Osteocyte (in vitro differentiated cells): ENCODE data around the gene CARMIL1. TPM values are rescaled to one million over a fixed set of nuclear protein-coding genes. Genes with fewer than 3 reads are reported as not detected.

Source experiments
- DNase-seq: peaks from one replicate; pipeline ENCODE4 v3.0.0; 2021; ENCODE audit warnings: mixed read lengths; ENCODE audit not compliant: unreplicated experiment; ENCODE audit errors: extremely low spot score
- H3K27ac Mint-ChIP-seq: one replicate; pipeline ENCODE4 v1.8.0; 2021; ENCODE audit warnings: mild to moderate bottlenecking, mixed read lengths; ENCODE audit not compliant: unreplicated experiment
- H3K27me3 Mint-ChIP-seq: one replicate; pipeline ENCODE4 v1.8.0; 2021; ENCODE audit warnings: mixed read lengths; ENCODE audit not compliant: unreplicated experiment
- H3K36me3 Mint-ChIP-seq: one replicate; pipeline ENCODE4 v1.8.0; 2021; ENCODE audit warnings: mixed read lengths; ENCODE audit not compliant: unreplicated experiment
- H3K4me1 Mint-ChIP-seq: one replicate; pipeline ENCODE4 v1.8.0; 2021; ENCODE audit warnings: mixed read lengths; ENCODE audit not compliant: unreplicated experiment
- H3K4me3 Mint-ChIP-seq: one replicate; pipeline ENCODE4 v1.8.0; 2021; ENCODE audit warnings: mild to moderate bottlenecking, moderate library complexity, mixed read lengths; ENCODE audit not compliant: unreplicated experiment
- H3K9me3 Mint-ChIP-seq: one replicate; pipeline ENCODE4 v1.8.0; 2021; ENCODE audit warnings: mixed read lengths; ENCODE audit not compliant: unreplicated experiment
- CTCF ChIP-seq: fragments of 200-600 bp; sonication (generic); IDR thresholded peaks from 2 replicates; pipeline ENCODE4 v1.5.0; 2021; ENCODE audit warnings: antibody characterized with exemption, mild to moderate bottlenecking, moderate library complexity
- total RNA-seq: library from RNA; stranded (reverse); gene quantifications from 2 replicates; pipeline ENCODE4 v1.2.1, GENCODE V29; 2021

Gene CARMIL1
- total RNA-seq, 1 donor from 2014 or later, result 14.9 TPM

- Mint-ChIP-seq H3K4me1 (no peaks in the 10 kb centered on the region), H3K27me3 (no peaks in the 10 kb centered on the region), H3K9me3 (no peaks in the 10 kb centered on the region), H3K4me3 (no peak overlapping the region), H3K27ac (no peak overlapping the region), H3K36me3 (peaks cover 2% of the 10 kb centered on the region)
- DNase-seq, result no peak
- no peak for TF ChIP-seq CTCF
These were observed 343.9 kb downstream of the CARMIL1 start for GRCh38 chr6:25623065-25623464.

- H3K27me3 Mint-ChIP-seq, result peaks cover 2% of the 10 kb centered on the region
- no peak for TF ChIP-seq CTCF
- DNase-seq, result no peak
- peaks cover 2% of the 10 kb centered on the region for H3K36me3 Mint-ChIP-seq
- no peaks in the 10 kb centered on the region for H3K4me1 Mint-ChIP-seq
- H3K9me3 Mint-ChIP-seq, result no peaks in the 10 kb centered on the region
- H3K27ac Mint-ChIP-seq, result no peak overlapping the region
- no peak overlapping the region for H3K4me3 Mint-ChIP-seq
These were observed 344.7 kb downstream of the CARMIL1 start for GRCh38 chr6:25623879-25624278.

- H3K4me3 Mint-ChIP-seq, result no peak overlapping the region
- H3K4me1 Mint-ChIP-seq, result no peaks in the 10 kb centered on the region
- H3K27me3 Mint-ChIP-seq, result peaks cover 14% of the 10 kb centered on the region
- DNase-seq, result no peak
- no peaks in the 10 kb centered on the region for H3K36me3 Mint-ChIP-seq
- H3K27ac Mint-ChIP-seq, result no peak overlapping the region
- H3K9me3 Mint-ChIP-seq, result no peaks in the 10 kb centered on the region
- no peak for TF ChIP-seq CTCF
These were observed 347.8 kb downstream of the CARMIL1 start for GRCh38 chr6:25627001-25627400.

- DNase-seq, result no peak
- Mint-ChIP-seq H3K27ac (no peak overlapping the region), H3K4me3 (no peak overlapping the region), H3K4me1 (no peaks in the 10 kb centered on the region), H3K9me3 (no peaks in the 10 kb centered on the region), H3K36me3 (no peaks in the 10 kb centered on the region), H3K27me3 (peaks cover 14% of the 10 kb centered on the region)
- no peak for TF ChIP-seq CTCF
These were observed 349.5 kb downstream of the CARMIL1 start for GRCh38 chr6:25628471-25629197.

- TF ChIP-seq CTCF, result no peak
- Mint-ChIP-seq H3K9me3 (no peaks in the 10 kb centered on the region), H3K4me3 (no peak overlapping the region), H3K27ac (no peak overlapping the region), H3K36me3 (no peaks in the 10 kb centered on the region), H3K27me3 (peaks cover 14% of the 10 kb centered on the region), H3K4me1 (no peaks in the 10 kb centered on the region)
- DNase-seq, result no peak
These were observed 350.0 kb downstream of the CARMIL1 start for GRCh38 chr6:25629198-25629576.
